K562 (cell line): Measurements from ENCODE around the gene ZNF506. TPM values are rescaled to one million over a fixed set of nuclear protein-coding genes. Genes with fewer than 3 reads are reported as not detected.
"Not testable (repeated sequence)": the region's sequence is repeated elsewhere in the genome, so short reads cannot be mapped to it uniquely, and the experiment has no call there.

Experiments used
- ATAC-seq: fragments of 200-7000 bp; cut with Tn5 transposase; 3 replicates; pipeline ENCODE4 v1.9.1; 2020; ENCODE audit warnings: moderate library complexity
- Bru-seq: library from RNA; stranded (reverse); fragments of 400-500 nt; gene quantifications from one replicate; lab custom pipeline; 2021; lab: Mats Ljungman, UMichigan
- BruChase-seq, 2 experiments: library from RNA; stranded (reverse); fragments of 400-500 nt; gene quantifications; one replicate each; lab custom pipeline; 2021; lab: Mats Ljungman, UMichigan
- BruUV-seq: library from RNA; stranded (reverse); fragments of 400-500 nt; replicated peaks from 2 replicates; lab custom pipeline; 2021; lab: Mats Ljungman, UMichigan
- CTCF ChIA-PET: fragments of 300-600 bp; formaldehyde crosslinking; extraction: SDS; loops from one replicate; lab custom pipeline; 2021; ENCODE audit warnings: low intra/inter-chr PET ratio; lab: Yijun Ruan, JAX
- POLR2A ChIA-PET: fragments of 300-600, 350-650 bp; sonication (Branson Sonifier 250); formaldehyde crosslinking; extraction: SDS; loops from one replicate; lab custom pipeline; 2021; ENCODE audit warnings: antibody characterized with exemption, inconsistent platforms; lab: Yijun Ruan, JAX
- DNase-seq, 4 experiments: peaks; one replicate each; pipeline versions ENCODE4 v3.0.0 to v3.0.0-alpha.2; 2011 to 2018; ENCODE audit warnings: low spot score in 3 of 4, mixed read lengths in 3 of 4; ENCODE audit errors: extremely low read depth in 1 of 4
- FAIRE-seq: peaks from 2 replicates; lab custom pipeline; 2011; peaks lifted over from hg19 to GRCh38; lab: Jason Lieb, UNC
- H2AFZ ChIP-seq: 2 replicates; pipeline ENCODE4 v1.6.0; 2011; ENCODE audit warnings: low read depth, low read length, control low read depth, inconsistent platforms
- H3K27ac ChIP-seq: fragments of 200-600 bp; 3 replicates; pipeline ENCODE4 v1.8.0; 2011; ENCODE audit warnings: low read depth, mild to moderate bottlenecking, control low read depth, inconsistent platforms, low read length, moderate library complexity, mixed read lengths; ENCODE audit errors: extremely low read depth
- H3K27me3 ChIP-seq, 2 experiments: fragments of 300-600 bp in 1 of 2; 2 replicates in 1 of 2; 3 replicates in 1 of 2; pipeline versions ENCODE4 v1.6.0 to v1.8.0; 2011; ENCODE audit warnings: inconsistent platforms in 2 of 2, low read length in 2 of 2, mild to moderate bottlenecking in 1 of 2, mixed read lengths in 1 of 2, moderate library complexity in 1 of 2; ENCODE audit not compliant: control insufficient read depth in 2 of 2, insufficient read depth in 2 of 2
- H3K36me3 ChIP-seq: fragments of 300-600 bp; 3 replicates; pipeline ENCODE4 v1.8.0; 2011; ENCODE audit warnings: mild to moderate bottlenecking, low read length, inconsistent platforms; ENCODE audit not compliant: control insufficient read depth, insufficient read depth
- H3K4me1 ChIP-seq, 2 experiments: fragments of 200-600 bp in 1 of 2; replicated peaks in 1 of 2; 2 replicates in 1 of 2; 3 replicates in 1 of 2; pipeline versions ENCODE4 v1.5.1 to v1.8.0; 2011; ENCODE audit warnings: inconsistent platforms in 2 of 2, low read length in 2 of 2, mild to moderate bottlenecking in 1 of 2, mixed read lengths in 1 of 2, moderate library complexity in 1 of 2; ENCODE audit not compliant: control insufficient read depth in 2 of 2, insufficient read depth in 2 of 2
- H3K4me2 ChIP-seq: 2 replicates; pipeline ENCODE4 v1.6.1; 2011; ENCODE audit warnings: low read length, control low read depth, inconsistent platforms, mixed read lengths; ENCODE audit not compliant: insufficient read depth
- H3K4me3 ChIP-seq: fragments of 200-600 bp; sonication (generic), shearing (Covaris generic); 2 replicates; pipeline ENCODE4 v1.5.1; 2016; ENCODE audit warnings: control low read depth, inconsistent platforms
- H3K79me2 ChIP-seq: fragments of 200-600 bp; 3 replicates; pipeline ENCODE4 v1.8.0; 2011; ENCODE audit warnings: low read length, inconsistent platforms; ENCODE audit not compliant: control insufficient read depth, insufficient read depth
- H3K9ac ChIP-seq, 2 experiments: 2 replicates each; pipeline versions ENCODE4 v1.6.0 to v1.6.1; 2011; ENCODE audit warnings: low read depth in 2 of 2, low read length in 2 of 2, control low read depth in 1 of 2, inconsistent platforms in 1 of 2, mild to moderate bottlenecking in 1 of 2, mixed read lengths in 1 of 2; ENCODE audit not compliant: insufficient read depth in 1 of 2
- H3K9me1 ChIP-seq: one replicate; pipeline ENCODE4 v1.6.0; 2011; ENCODE audit warnings: inconsistent platforms, mild to moderate bottlenecking, low read length, moderate library complexity; ENCODE audit not compliant: control insufficient read depth, insufficient read depth
- H3K9me3 ChIP-seq: replicated peaks from 2 replicates; pipeline ENCODE4 v1.5.1; 2011; ENCODE audit warnings: low read depth, low read length, inconsistent platforms; ENCODE audit not compliant: control insufficient read depth, insufficient read depth
- H4K20me1 ChIP-seq: replicated peaks from 2 replicates; pipeline ENCODE4 v1.6.1; 2011; ENCODE audit warnings: low read length, inconsistent platforms, mixed read lengths; ENCODE audit not compliant: control insufficient read depth, insufficient read depth
- NFYB ChIP-seq: IDR thresholded peaks from 2 replicates; pipeline ENCODE4 v1.6.1; 2011; ENCODE audit warnings: mild to moderate bottlenecking, moderate library complexity; ENCODE audit not compliant: insufficient read length; ENCODE audit errors: extremely low read depth
- ZNF274 ChIP-seq: IDR thresholded peaks from 2 replicates; pipeline ENCODE4 v1.6.1; 2011; ENCODE audit warnings: low read depth, mild to moderate bottlenecking, low read length, moderate library complexity, borderline replicate concordance
- WGBS: fragments of 100-300 bp; shearing (Covaris generic); methylation state at CpG from one replicate; pipeline ENCODE4 v1.1.6; 2016; ENCODE audit warnings: low coverage, mixed read lengths; ENCODE audit not compliant: insufficient coverage; ENCODE audit errors: missing lambda C conversion rate; 5-methylcytosine and 5-hydroxymethylcytosine counted together
- in situ Hi-C: fragments of 300-500 bp; cut with MboI; formaldehyde crosslinking; loops from 4 replicates; pipeline ENCODE4 v1.15.0; 2018; ENCODE audit warnings: inconsistent platforms, mixed read lengths
- intact Hi-C: fragments of 100-400 bp; cut with micrococcal nuclease; formaldehyde crosslinking; loops from 2 replicates; pipeline ENCODE4 v1.14.2; 2022
- long read RNA-seq, 3 experiments: library from polyadenylated mRNA in 2 of 3; library from RNA in 1 of 3; unstranded in 2 of 3; stranded (forward) in 1 of 3; transcript quantifications; one replicate each; pipeline ENCODE4 v2.0.0, GENCODE V29; 2019 to 2022
- polyA minus RNA-seq, 3 experiments: library from RNA; depleted of rRNA, polyadenylated mRNA; stranded (reverse); fragments of >200 nt; gene quantifications; 2 replicates each; pipeline ENCODE4 v1.2.3, GENCODE V29; 2011
- polyA plus RNA-seq, 8 experiments: library from polyadenylated mRNA; depleted of rRNA in 4 of 8; stranded (reverse) in 5 of 8; unstranded in 3 of 8; fragments of >200 nt; fragmentation: Nextera tagmentation in 2 of 8; fragmentation: Illumina TruSeq in 1 of 8; extraction: Ambion mirVana in 2 of 8; extraction: Trizol in 1 of 8; gene quantifications; 2 replicates each; pipeline versions ENCODE4 v1.2.1 to v1.2.3, GENCODE V29; 2011 to 2014; ENCODE audit warnings: inconsistent platforms in 1 of 8, missing spikeins in 1 of 8
- total RNA-seq, 7 experiments: library from RNA; depleted of rRNA in 6 of 7; stranded (reverse); fragments of >200 nt in 6 of 7; fragmentation: Illumina TruSeq in 2 of 7; extraction: Trizol in 2 of 7; gene quantifications; 2 replicates each; pipeline versions ENCODE4 v1.2.1 to v1.2.3, GENCODE V29; 2011 to 2021; ENCODE audit warnings: low replicate concordance in 1 of 7

Gene ZNF506
- 0.07 and 0.88 TPM in 2 replicates for total RNA-seq (2011; cell fraction: chromatin; rRNA removed; ENCODE audit: low replicate concordance)
- 0.53 TPM in 1 of 2 replicates, not detected in the other for total RNA-seq (2011; cell fraction: nucleolus; rRNA removed)
- 0.29 and 1.1 TPM in 2 replicates for total RNA-seq (2011; cell fraction: nucleoplasm; rRNA removed)
- total RNA-seq (2014; rRNA removed) (0.04 TPM in 1 of 2 replicates, not detected in the other), total RNA-seq (2014; rRNA removed; fragmentation: Illumina TruSeq; extraction: Trizol) (0.18 and 0.19 TPM in 2 replicates), total RNA-seq (2015; rRNA removed; fragmentation: Illumina TruSeq; extraction: Trizol) (0.11 and 0.15 TPM in 2 replicates), total RNA-seq (2021) (0.27 and 0.31 TPM in 2 replicates), polyA plus RNA-seq (2011; rRNA removed) (0.11 TPM in 1 of 2 replicates, not detected in the other), polyA plus RNA-seq (2014; fragmentation: Illumina TruSeq; extraction: Trizol) (0.03 and 0.24 TPM in 2 replicates), polyA plus RNA-seq (2014; fragmentation: Nextera tagmentation; extraction: Ambion mirVana) (under 1 TPM; 0.14 to 0.44 TPM), polyA plus RNA-seq (2014; rRNA removed) (not detected in 2 replicates), polyA minus RNA-seq (2011; rRNA and poly(A)+ RNA removed) (not detected in 2 replicates), Bru-seq, nascent RNA (percentile 19 among the genes with signal in this experiment), BruChase-seq, experiment 1, labeled RNA remaining after a 2-hour chase (percentile 32 among the genes with signal in this experiment), BruChase-seq, experiment 2, labeled RNA remaining after a 6-hour chase (percentile 34 among the genes with signal in this experiment)
- not detected in 2 replicates for polyA plus RNA-seq (2011; cell fraction: cytosol; rRNA removed)
- 0.06 TPM in 1 of 2 replicates, not detected in the other for polyA plus RNA-seq (2011; cell fraction: nucleus; rRNA removed)
- 0.38 and 0.53 TPM in 2 replicates for polyA plus RNA-seq (2012)
- polyA minus RNA-seq (2011; cell fraction: cytosol; rRNA and poly(A)+ RNA removed), result not detected in 2 replicates
- polyA minus RNA-seq (2011; cell fraction: nucleus; rRNA and poly(A)+ RNA removed), result not detected in 2 replicates
- long read RNA-seq, experiment 1, partial matches to known transcripts, result 1 of 1 reads
- long read RNA-seq, experiment 1, other reads (novel, unspliced or antisense), result 0 of 1 reads
- long read RNA-seq, experiment 2, result 0 reads
- long read RNA-seq, experiment 3, partial matches to known transcripts, result 0 of 1 reads
- long read RNA-seq, experiment 3, other reads (novel, unspliced or antisense), result 1 of 1 reads

DNA sequence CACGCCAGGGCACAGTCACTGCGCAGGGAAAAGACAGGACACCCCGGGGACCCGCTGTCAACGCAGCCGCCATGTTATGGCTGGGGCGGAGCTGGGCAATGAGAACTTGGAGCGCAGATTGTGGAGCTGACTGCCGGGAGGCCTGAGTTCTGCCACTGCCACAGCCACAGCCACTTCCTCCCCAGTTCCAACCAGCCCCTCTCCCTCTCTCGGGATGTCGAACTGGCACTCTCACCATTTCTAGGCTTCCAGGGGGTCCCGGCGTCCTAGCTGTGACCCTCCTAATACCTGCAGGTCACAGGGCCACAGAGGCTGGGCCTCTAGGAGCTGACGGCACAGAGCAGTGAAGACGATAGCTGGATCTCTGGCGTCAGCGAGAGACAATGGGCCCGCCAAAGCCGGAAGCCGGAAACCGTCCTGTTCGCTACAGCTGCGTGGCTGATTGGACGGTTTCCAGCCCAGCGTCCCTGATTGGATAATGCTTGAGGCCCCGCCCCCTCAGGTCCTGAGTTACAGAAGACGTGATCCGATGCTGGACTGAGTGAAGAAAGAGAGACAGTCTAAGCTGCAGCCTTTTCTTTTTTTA lies at the start of gene ZNF506:
Gene ZNF506 (minus strand): TSS at position 385 of the 586 bp plus-strand sequence. CDS start 147 bp downstream, at position 238.
- Histone ChIP-seq H3K79me2 (no peaks in the 10 kb centered on the region), H3K4me3 (no peak within 1 kb of the TSS), H3K9me3 (no peaks in the 10 kb centered on the region), H3K9me1 (no peaks in the 10 kb centered on the region), H3K4me2 (peak within 1 kb of the TSS; percentile 11; the same call in 1 of the 2 replicates), H2AFZ (peak within 1 kb of the TSS; percentile 4; the same call in 1 of the 2 replicates), H3K9ac (no peak within 1 kb of the TSS), H3K27me3 (no peaks in the 10 kb centered on the region), H3K36me3 (no peaks in the 10 kb centered on the region), H4K20me1 (no peaks in the 10 kb centered on the region), H3K4me1 (no peaks in the 10 kb centered on the region; a peak in 1 of 5 replicates), H3K27ac (no peak within 1 kb of the TSS)
- WGBS, result 28% methylated on average over 28 of the region's 28 CpGs
- CTCF ChIA-PET, result no interaction called here
- intact Hi-C loops (no loop called here), in situ Hi-C loops (no loop called here)
- peak in 2 of 4 experiments; percentile 6 to 13 for DNase-seq
- BruUV-seq, result no TSS peak
- no peak for ATAC-seq
- no peak for TF ChIP-seq ZNF274
- peak; percentile 39 for TF ChIP-seq NFYB
- POLR2A ChIA-PET, result interaction anchor here (1.0 kb wide), 1 partner anchor 11 kb away, joined by 3 read pairs; no protein-coding TSS in a partner anchor
- FAIRE-seq, result no peak

DNA sequence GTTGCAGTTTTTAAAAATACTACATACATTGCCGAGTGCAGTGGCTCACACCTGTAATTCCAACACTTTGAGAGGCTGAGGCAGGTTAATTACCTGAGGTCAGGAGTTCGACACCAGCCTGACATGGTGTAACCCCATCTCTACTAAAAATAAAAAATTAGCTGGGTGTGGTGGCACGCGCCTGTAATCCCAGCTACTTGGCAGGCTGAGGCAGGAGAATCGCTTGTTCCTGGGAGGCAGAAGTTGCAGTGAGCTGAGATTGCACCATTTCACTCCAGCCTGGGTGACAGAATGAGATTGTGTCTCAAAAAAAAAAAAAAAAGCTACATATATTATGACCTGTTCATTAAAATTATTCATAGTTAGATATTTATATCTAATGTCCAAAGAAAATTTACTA lies 48.5 kb upstream of the ZNF506 start:
- H3K9me1 ChIP-seq, BruUV-seq, H4K20me1 ChIP-seq, POLR2A ChIA-PET, H3K9me3 ChIP-seq, H3K4me1 ChIP-seq, in situ Hi-C loops, H3K27ac ChIP-seq, ATAC-seq, intact Hi-C loops, H3K9ac ChIP-seq, H3K36me3 ChIP-seq, DNase-seq, H3K4me3 ChIP-seq, CTCF ChIA-PET, H2AFZ ChIP-seq, H3K4me2 ChIP-seq, FAIRE-seq, H3K27me3 ChIP-seq: not testable (repeated sequence)
- peaks cover 68% of the 10 kb centered on the region for H3K79me2 ChIP-seq
- WGBS, result 99% methylated on average over 5 of the region's 5 CpGs
